Measurements from ENCODE around the gene SNTB2.

DNA sequence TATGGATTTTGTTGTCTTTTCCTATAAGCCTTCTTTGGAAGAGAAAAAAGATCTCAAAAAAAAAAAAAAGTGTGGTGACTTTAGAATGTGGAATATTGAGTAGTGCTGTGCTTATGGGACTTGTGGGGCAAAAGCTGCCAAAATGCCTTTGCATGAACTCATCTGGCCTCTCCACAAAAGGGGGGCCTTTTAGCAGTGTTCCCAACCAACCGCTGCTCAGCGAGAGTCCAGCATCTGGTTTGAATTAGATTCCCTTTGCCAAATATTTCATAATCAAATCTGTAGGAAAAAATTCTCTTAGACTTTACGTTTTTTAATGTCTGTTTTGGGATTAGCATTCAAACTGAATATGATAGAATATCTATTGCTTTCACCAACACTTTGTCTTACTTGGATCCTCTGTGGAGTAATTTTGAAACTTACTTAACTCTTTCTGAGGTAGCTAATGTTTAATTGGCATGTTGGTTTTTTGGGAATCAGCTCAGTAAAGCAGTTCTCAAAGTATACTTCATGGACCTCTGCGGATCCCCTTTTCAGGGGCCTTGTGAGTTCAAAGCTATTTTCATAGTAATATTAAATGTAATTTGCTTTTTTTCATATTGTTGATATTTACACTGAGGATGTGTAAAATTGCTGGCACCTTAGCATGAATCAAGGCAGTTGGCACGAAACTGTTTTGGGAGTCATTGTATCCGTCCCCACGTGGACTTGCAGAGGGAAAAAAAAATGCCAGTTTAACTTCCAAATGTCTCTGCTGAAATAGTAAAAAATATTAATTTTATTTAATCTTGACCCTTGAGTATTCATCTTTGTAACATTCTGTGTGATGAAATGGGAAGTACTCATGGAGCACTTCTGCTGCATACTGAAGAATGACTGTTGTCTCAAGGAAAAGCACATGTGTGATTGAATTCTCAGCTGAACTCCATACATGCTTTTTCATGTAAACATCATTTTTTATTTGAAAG lies 89.5 kb downstream of the SNTB2 start:
- TF ChIP-seq SUZ12 (IDR thresholded peaks at IDR 0.05; ENCODE audit: extremely low read depth, insufficient read depth, insufficient read length) (no peak), YY1 (IDR thresholded peaks at IDR 0.05; ENCODE audit: insufficient read depth, insufficient read length) (no peak)

All from NT2/D1 (cell line).